AML-193 (cell line): ENCODE data around the gene PGD.
"Not testable (repeated sequence)": the region's sequence is repeated elsewhere in the genome, so short reads cannot be mapped to it uniquely, and the experiment has no call there.

Experiments
- DNase-seq, 2 experiments: peaks; one replicate each; lab custom pipeline; 2025; lab: John Stamatoyannopoulos, UW

PGD gene

GRCh38 chr1:10399444-10399941, 629 bp downstream of the PGD start:
- DNase-seq: no peak

DNA sequence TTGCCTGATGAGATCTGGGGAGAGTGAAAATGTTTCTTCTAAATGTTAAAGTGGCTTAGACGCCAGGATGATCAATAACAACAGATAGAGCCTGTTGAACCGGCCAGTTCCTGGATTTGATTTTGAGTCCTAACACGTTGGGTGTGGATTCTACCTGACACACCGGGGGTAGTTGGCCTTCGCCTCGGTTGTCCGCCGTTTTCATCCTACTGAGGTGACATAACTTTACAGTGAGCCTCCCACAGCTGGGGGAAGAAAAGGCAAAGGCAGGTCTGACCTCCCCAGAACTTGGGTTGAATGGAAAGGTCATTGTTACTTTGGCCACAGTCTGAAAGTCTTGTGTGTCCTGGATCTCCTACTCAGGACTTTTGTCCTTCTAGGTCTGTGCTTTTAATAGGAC, 1.1 kb downstream of the PGD start:
- no peak for DNase-seq

- DNase-seq: no peak
Observed at GRCh38 chr1:10401281-10401680, 2.4 kb downstream of the PGD start.

DNA sequence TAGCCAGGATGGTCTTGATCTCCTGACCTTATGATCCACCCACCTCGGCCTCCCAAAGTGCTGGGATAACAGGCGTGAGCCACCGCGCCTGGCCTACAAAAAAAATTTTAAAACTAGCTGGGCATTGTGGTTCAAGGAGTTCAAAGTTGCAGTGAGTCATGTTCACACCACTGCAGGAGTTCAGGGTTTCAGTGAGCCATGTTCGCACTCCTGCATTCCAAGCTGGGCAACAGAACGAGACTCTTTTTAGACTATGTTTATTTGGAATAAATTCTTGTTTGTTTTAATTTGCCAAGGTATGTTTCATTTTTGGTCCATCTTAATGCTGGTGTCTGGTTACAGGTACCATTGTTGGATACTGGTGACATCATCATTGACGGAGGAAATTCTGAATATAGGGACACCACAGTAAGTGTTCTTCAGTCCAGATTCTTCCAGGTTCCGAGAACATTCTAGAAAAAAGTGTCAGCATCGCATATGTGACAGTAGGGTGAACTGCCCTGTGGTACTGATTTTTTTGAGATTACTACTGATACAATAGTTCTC, 3.9 kb downstream of the PGD start:
- no peak for DNase-seq

DNA sequence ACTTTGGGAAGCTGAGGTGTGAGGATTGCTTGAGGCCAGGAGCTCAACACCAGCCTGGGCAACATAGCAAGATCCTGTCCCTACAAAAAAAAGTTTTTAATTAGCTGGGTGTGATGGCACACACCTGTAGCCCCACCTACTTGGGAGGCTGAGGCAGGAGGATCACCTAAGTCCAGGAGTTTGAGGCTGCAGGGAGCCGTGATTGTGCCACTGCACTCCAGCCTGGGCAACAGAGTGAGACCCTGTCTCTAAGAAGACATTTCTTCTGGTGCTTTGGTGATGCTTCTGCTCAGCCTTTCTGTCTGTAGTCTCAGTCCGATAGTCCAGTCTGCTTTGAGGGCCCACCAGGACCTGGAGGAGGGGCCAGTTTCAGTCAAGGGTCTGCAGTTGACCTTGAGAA, 8.3 kb downstream of the PGD start:
- no peak for DNase-seq

GRCh38 chr1:10415211-10415930, 16.5 kb downstream of the PGD start:
- peak; percentile 97 to 98 for DNase-seq

- DNase-seq: not testable (repeated sequence)
Observed at GRCh38 chr1:10415967-10416366, 17.1 kb downstream of the PGD start.

DNA sequence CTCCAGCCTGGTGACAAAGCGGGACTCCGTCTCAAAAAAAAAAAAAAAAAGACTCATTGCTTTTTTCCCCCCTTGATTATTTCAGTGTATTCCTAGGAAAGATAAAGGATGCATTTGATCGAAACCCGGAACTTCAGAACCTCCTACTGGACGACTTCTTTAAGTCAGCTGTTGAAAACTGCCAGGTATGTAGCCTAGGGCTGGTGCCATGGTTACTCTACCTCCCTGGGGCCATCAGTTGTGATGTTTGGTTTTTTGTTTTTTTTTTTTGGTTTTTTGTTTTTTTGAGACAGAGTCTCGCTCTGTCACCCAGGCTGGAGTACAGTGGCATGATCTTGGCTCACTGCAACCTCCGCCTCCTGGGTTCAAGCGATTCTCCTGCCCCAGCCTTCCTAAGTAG, 19.9 kb downstream of the PGD start:
- not testable (repeated sequence) for DNase-seq

DNA sequence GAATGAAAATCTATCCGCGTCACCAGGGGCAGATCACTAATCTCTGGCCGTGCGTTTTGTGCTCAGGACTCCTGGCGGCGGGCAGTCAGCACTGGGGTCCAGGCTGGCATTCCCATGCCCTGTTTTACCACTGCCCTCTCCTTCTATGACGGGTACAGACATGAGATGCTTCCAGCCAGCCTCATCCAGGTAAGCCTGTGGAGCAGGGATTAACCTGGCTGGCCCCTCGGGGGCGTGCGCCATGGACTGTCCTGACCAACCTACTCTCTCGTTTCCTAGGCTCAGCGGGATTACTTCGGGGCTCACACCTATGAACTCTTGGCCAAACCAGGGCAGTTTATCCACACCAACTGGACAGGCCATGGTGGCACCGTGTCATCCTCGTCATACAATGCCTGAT, 20.5 kb downstream of the PGD start:
- DNase-seq: no peak

- DNase-seq: no peak
Observed at GRCh38 chr1:10421637-10422036, 22.8 kb downstream of the PGD start.

GRCh38 chr1:10424034-10424433, 25.2 kb downstream of the PGD start:
- DNase-seq: no peak

DNA sequence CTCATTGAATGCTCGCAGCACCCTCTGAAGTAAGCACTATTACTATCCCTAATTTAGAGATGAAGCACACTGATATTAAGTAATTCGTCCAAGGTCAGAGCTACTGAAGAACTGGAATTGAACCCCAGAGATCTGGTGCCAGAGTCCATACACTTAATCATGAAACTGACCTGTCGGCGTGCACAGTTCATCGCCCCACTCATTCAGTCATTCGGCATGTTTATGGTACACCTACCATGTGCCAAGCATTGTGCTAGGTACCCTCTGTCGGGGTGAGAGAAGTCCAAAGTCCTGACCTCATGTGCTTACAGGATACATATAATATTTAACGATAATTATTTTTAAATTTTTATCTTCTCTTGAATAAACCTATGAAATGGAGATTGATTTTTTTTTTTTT, 25.8 kb downstream of the PGD start:
- no peak for DNase-seq

DNA sequence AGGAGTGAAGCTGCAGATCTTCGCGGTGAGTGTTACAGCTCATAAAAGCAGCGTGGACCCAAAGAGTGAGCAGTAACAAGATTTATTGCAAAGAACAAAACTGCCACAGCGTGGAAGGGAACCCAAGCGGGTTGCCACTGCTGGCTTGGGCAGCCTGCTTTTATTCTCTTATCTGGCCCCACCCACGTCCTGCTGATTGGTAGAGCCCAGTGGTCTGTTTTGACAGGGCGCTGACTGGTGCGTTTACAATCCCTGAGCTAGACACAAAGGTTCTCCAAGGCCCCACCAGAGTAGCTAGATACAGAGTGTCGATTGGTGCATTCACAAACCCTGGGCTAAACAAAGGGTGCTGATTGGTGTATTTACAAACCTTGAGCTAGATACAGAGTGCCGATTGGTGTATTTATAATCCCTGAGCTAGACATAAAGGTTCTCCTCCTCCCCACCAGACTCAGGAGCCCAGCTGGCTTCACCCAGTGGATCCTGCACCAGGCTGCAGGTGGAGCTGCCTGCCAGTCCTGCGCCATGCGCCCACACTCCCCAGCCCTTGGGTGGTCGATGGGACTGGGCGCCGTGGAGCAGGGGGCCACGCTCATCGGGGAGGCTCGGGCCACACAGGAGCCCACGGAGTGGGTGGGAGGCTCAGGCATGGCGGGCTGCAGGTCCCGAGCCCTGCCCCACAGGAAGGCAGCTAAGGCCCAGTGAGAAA, 27.1 kb downstream of the PGD start:
- DNase-seq: not testable (repeated sequence)

GRCh38 chr1:10426535-10426848, 27.6 kb downstream of the PGD start:
- DNase-seq: not testable (repeated sequence)

- no peak for DNase-seq
Observed at GRCh38 chr1:10428984-10429383, 30.1 kb downstream of the PGD start.

- peak in 1 of 2 experiments; percentile 41 for DNase-seq
Observed at GRCh38 chr1:10429868-10430215, 31.0 kb downstream of the PGD start.

DNA sequence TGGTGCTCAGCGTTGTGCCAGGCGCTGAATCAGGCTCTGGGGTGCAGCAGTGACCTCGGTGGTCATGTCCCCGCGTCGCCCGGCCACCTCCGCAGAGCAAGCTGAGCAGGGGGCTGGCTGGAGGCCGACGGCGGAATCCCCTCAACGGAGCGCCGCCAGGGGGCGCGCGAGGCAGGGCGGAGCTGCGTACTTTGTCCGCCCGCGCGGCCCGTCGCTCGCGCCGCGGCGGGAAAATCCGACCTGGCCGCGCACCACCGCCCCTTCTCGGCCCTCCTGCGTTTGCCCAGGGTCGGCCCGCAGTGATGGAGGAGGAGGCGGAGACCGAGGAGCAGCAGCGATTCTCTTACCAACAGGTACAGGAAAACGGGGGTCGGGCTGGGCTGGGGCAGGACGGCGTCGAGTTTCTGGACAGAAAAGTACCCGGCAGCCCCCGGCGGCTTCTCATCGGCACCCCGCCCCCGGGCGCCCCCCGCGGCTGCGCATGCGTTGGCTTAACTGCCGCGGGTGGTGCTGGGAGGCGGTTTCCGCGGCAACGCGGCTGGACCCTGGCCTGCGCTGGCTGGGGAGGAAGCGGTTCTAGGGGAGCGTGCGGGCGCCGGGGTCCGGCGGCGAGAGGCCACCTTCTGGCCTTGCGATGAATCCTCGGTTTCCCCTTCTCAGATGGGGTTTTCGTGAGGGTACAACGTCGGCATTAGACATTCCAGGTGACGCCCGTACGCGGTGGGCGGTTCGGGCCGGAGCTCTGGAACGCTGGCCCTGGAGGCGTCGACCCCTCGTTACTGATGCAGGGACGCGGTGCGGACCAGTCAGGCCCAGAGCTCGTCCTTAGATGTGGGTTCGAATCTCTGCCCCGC, 31.6 kb downstream of the PGD start, which contains the start of gene CENPS:
Gene CENPS, plus strand, starts transcription at position 218 of the 854 bp plus-strand sequence. Its CDS starts 85 bp downstream, at position 303.
- peak; percentile 69 to 77 for DNase-seq

GRCh38 chr1:10431070-10431730, 32.3 kb downstream of the PGD start:
- DNase-seq: peak in 1 of 2 experiments; percentile 23

DNA sequence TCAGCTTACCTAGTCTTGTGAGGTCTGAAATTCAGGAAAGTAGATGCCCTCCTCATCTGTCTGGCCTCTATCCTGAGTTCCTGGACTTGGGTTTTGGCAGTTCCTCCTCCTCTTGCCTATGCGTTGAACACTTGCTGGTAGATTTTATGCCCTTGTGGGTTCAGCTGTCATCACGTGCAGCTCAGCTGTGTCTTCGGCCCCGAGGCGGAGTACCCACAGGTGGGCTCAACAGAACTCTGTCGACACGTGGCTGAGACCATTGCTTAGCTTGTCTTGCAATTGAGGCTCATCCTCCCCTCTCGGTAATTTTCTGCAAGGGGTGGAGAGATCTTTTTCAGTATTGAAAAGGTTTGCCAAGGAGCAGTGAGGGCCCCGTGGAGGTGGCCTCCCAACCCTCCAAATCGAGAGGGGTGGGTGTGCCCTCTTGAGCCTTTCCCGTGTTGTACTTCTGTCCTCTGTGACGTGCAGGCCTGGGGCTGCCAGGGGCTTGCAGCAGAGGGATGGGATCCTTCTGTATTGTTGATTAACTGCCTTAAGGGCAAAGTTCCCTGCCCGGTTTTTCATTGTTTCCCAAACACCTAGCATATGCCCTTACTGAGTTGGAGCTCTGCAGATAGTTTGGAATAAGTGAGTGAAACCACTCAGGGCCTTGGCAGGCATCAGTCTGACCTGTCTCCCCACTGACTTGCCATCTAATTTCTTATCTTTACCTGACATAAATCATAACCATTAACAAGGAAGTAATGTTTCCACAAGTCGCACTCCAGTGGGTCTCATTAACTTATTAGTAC, 34.2 kb downstream of the PGD start:
- no peak for DNase-seq

GRCh38 chr1:10433790-10434189, 34.9 kb downstream of the PGD start:
- DNase-seq: no peak

DNA sequence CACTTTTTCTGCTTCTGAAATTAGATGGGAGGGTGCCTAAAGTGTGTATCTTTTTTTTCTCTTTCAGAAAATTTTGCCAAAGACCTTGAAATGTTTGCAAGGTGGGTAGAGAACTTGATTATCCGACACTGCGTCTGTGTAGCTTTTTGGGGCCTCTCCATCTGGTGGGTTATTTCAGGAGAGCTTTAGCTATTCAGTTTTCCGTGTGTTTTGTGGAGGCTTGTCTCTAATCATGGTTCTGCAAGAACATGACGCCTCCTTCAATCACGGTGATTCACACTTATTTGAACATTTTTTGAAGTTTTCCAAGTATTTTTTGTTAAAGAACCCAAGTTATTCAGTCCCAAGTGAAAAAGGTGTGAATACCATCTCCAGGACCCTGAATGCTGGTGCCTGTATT, 35.7 kb downstream of the PGD start:
- no peak for DNase-seq
